Measurements from ENCODE around the gene PSME4.

GRCh38 chr2:53865962-53866361, 104.8 kb downstream of the PSME4 start:
- no peak for TF ChIP-seq POLR2A (IDR thresholded peaks at IDR 0.05)
- TF ChIP-seq CTCF (IDR thresholded peaks at IDR 0.05 in 4 of 5, conservative IDR thresholded peaks at IDR 0.05 in 1 of 5), result no peak

Measured in gastrocnemius medialis (tissue), 4 donors.